IMR-90 (cell line): ENCODE data around the gene RBM41. TPM values are rescaled to one million over a fixed set of nuclear protein-coding genes. Genes with fewer than 3 reads are reported as not detected.

ENCODE experiments used
- ATAC-seq: fragments of 200-7000 bp; cut with Tn5 transposase; 2 replicates; pipeline ENCODE4 v1.9.1; 2020; ENCODE audit warnings: low read depth, mild to moderate bottlenecking, moderate library complexity
- Bru-seq: library from RNA; stranded (reverse); fragments of 400-500 nt; gene quantifications from one replicate; lab custom pipeline; 2021; lab: Mats Ljungman, UMichigan
- BruChase-seq, 2 experiments: library from RNA; stranded (reverse); fragments of 400-500 nt; gene quantifications; one replicate each; lab custom pipeline; 2021; lab: Mats Ljungman, UMichigan
- BruUV-seq: library from RNA; stranded (reverse); fragments of 400-500 nt; replicated peaks from 2 replicates; lab custom pipeline; 2021; lab: Mats Ljungman, UMichigan
- CTCF ChIA-PET: fragments of 300-600 bp; formaldehyde crosslinking; extraction: SDS; loops from one replicate; lab custom pipeline; 2021; ENCODE audit warnings: antibody characterized with exemption; lab: Yijun Ruan, JAX
- POLR2A ChIA-PET: fragments of 300-600 bp; sonication (Branson Sonifier 250); formaldehyde crosslinking; loops from one replicate; lab custom pipeline; 2022; ENCODE audit warnings: antibody characterized with exemption; ENCODE audit not compliant: unreplicated experiment; lab: Charles Lee
- DNase-seq: peaks from one replicate; pipeline ENCODE4 v3.0.0; 2013
- H2AFZ ChIP-seq: replicated peaks from 2 replicates; pipeline ENCODE3; 2013; ENCODE audit warnings: low read length, mild to moderate bottlenecking; ENCODE audit not compliant: poor library complexity
- H2AK5ac ChIP-seq: 2 replicates; pipeline ENCODE4 v1.6.1; 2013; ENCODE audit warnings: low read depth, low read length, inconsistent platforms
- H2AK9ac ChIP-seq: replicated peaks from 2 replicates; pipeline ENCODE3; 2013; ENCODE audit warnings: mild to moderate bottlenecking, low read depth, low read length, moderate library complexity; ENCODE audit not compliant: poor library complexity
- H2BK120ac ChIP-seq: 2 replicates; pipeline ENCODE4 v1.6.1; 2013; ENCODE audit warnings: low read depth, low read length, inconsistent platforms
- H2BK15ac ChIP-seq: 3 replicates; pipeline ENCODE4 v1.6.1; 2013; ENCODE audit warnings: low read depth, low read length, inconsistent platforms
- H2BK20ac ChIP-seq: 2 replicates; pipeline ENCODE4 v1.6.1; 2013; ENCODE audit warnings: low read depth, mild to moderate bottlenecking, inconsistent platforms, low read length, moderate library complexity
- H2BK5ac ChIP-seq: 2 replicates; pipeline ENCODE4 v1.6.1; 2013; ENCODE audit warnings: mild to moderate bottlenecking, low read depth, low read length, inconsistent platforms; ENCODE audit not compliant: poor library complexity, severe bottlenecking
- H3K14ac ChIP-seq: replicated peaks from 2 replicates; pipeline ENCODE4 v1.6.1; 2013; ENCODE audit warnings: low read depth, low read length, inconsistent platforms
- H3K18ac ChIP-seq: 2 replicates; pipeline ENCODE4 v1.6.1; 2013; ENCODE audit warnings: low read depth, low read length, control low read depth
- H3K23ac ChIP-seq: 2 replicates; pipeline ENCODE4 v1.6.1; 2013; ENCODE audit warnings: low read depth, low read length, inconsistent platforms
- H3K27ac ChIP-seq: 2 replicates; pipeline ENCODE4 v1.5.1; 2013; ENCODE audit warnings: mild to moderate bottlenecking, control low read depth, low read length; ENCODE audit not compliant: insufficient read depth
- H3K27me3 ChIP-seq: 2 replicates; pipeline ENCODE4 v1.6.1; 2013; ENCODE audit warnings: low read length; ENCODE audit not compliant: control insufficient read depth, insufficient read depth
- H3K36me3 ChIP-seq: 2 replicates; pipeline ENCODE4 v1.6.1; 2013; ENCODE audit warnings: low read length, mixed read lengths; ENCODE audit not compliant: control insufficient read depth, insufficient read depth
- H3K4ac ChIP-seq: 2 replicates; pipeline ENCODE4 v1.6.1; 2013; ENCODE audit warnings: low read depth, low read length, inconsistent platforms
- H3K4me1 ChIP-seq: 2 replicates; pipeline ENCODE4 v1.6.1; 2013; ENCODE audit warnings: low read length, mixed read lengths; ENCODE audit not compliant: control insufficient read depth, insufficient read depth
- H3K4me2 ChIP-seq: 2 replicates; pipeline ENCODE4 v1.6.1; 2013; ENCODE audit warnings: low read depth, mild to moderate bottlenecking, control low read depth, low read length, moderate library complexity
- H3K4me3 ChIP-seq: 2 replicates; pipeline ENCODE4 v1.5.1; 2013; ENCODE audit warnings: low read depth, mild to moderate bottlenecking, control low read depth, low read length, moderate library complexity; ENCODE audit not compliant: insufficient read depth
- H3K56ac ChIP-seq: 2 replicates; pipeline ENCODE4 v1.6.1; 2013; ENCODE audit warnings: low read length, inconsistent platforms; ENCODE audit not compliant: insufficient read depth; ENCODE audit errors: extremely low read depth
- H3K79me1 ChIP-seq, 2 experiments: 2 replicates each; pipeline ENCODE4 v1.6.1; 2013; ENCODE audit warnings: low read length in 2 of 2, inconsistent platforms in 1 of 2, low read depth in 1 of 2
- H3K9ac ChIP-seq: 2 replicates; pipeline ENCODE4 v1.6.1; 2013; ENCODE audit warnings: low read depth, low read length, control low read depth
- H3K9me1 ChIP-seq: 2 replicates; pipeline ENCODE4 v1.6.1; 2013; ENCODE audit warnings: low read length, inconsistent platforms; ENCODE audit not compliant: insufficient read depth
- H3K9me3 ChIP-seq: 2 replicates; pipeline ENCODE4 v1.6.1; 2013; ENCODE audit warnings: low read length; ENCODE audit not compliant: control insufficient read depth, insufficient read depth
- H4K20me1 ChIP-seq: 2 replicates; pipeline ENCODE4 v1.6.1; 2013; ENCODE audit warnings: low read length, inconsistent platforms; ENCODE audit not compliant: insufficient read depth
- H4K5ac ChIP-seq: 2 replicates; pipeline ENCODE4 v1.6.1; 2013; ENCODE audit warnings: mild to moderate bottlenecking, low read depth, low read length, control low read depth
- H4K8ac ChIP-seq, 2 experiments: 2 replicates each; pipeline ENCODE4 v1.6.1; 2013; ENCODE audit warnings: low read depth in 2 of 2, low read length in 2 of 2, control low read depth in 1 of 2, inconsistent platforms in 1 of 2
- H4K91ac ChIP-seq: 2 replicates; pipeline ENCODE4 v1.6.1; 2013; ENCODE audit warnings: low read depth, low read length, inconsistent platforms; ENCODE audit not compliant: insufficient read depth
- BHLHE40 ChIP-seq: fragments of 150-350 bp; IDR thresholded peaks from 2 replicates; pipeline ENCODE4 v1.6.1; 2016; ENCODE audit warnings: mild to moderate bottlenecking, low read depth, low read length
- CEBPB ChIP-seq: IDR thresholded peaks from 2 replicates; pipeline ENCODE4 v1.6.1; 2012; ENCODE audit warnings: low read depth, low read length, improper control_type of control experiment
- CHD1 ChIP-seq: IDR thresholded peaks from 2 replicates; pipeline ENCODE4 v1.6.1; 2012; ENCODE audit warnings: low read depth, low read length, improper control_type of control experiment
- CTCF ChIP-seq: conservative IDR thresholded peaks from 2 replicates; pipeline ENCODE4 v1.5.1; 2012; ENCODE audit warnings: mild to moderate bottlenecking, low read depth, low read length, improper control_type of control experiment
- FOS ChIP-seq: fragments of 150-350 bp; IDR thresholded peaks from 2 replicates; pipeline ENCODE4 v1.6.1; 2016; ENCODE audit warnings: low read depth, low read length
- MAFK ChIP-seq: IDR thresholded peaks from 2 replicates; pipeline ENCODE4 v1.6.1; 2012; ENCODE audit warnings: low read depth, low read length, improper control_type of control experiment
- MXI1 ChIP-seq: IDR thresholded peaks from 2 replicates; pipeline ENCODE4 v1.6.1; 2012; ENCODE audit warnings: low read depth, mild to moderate bottlenecking, low read length, moderate library complexity, borderline replicate concordance
- NFE2L2 ChIP-seq: fragments of 150-350 bp; IDR thresholded peaks from 2 replicates; pipeline ENCODE4 v1.6.1; 2016; ENCODE audit warnings: low read depth, mild to moderate bottlenecking, low read length
- POLR2A ChIP-seq: IDR thresholded peaks from 2 replicates; pipeline ENCODE4 v1.6.1; 2012; ENCODE audit warnings: mild to moderate bottlenecking, low read depth, low read length
- RAD21 ChIP-seq: IDR thresholded peaks from 2 replicates; pipeline ENCODE4 v1.6.1; 2012; ENCODE audit warnings: low read length, improper control_type of control experiment
- RCOR1 ChIP-seq: IDR thresholded peaks from 2 replicates; pipeline ENCODE4 v1.6.1; 2012; ENCODE audit warnings: mild to moderate bottlenecking, low read length, improper control_type of control experiment; ENCODE audit not compliant: insufficient replicate concordance
- RFX5 ChIP-seq: IDR thresholded peaks from 2 replicates; pipeline ENCODE4 v1.8.0; 2012; ENCODE audit warnings: low read depth, mild to moderate bottlenecking, low read length, moderate library complexity
- SMC3 ChIP-seq: fragments of 150-350 bp; IDR thresholded peaks from 2 replicates; pipeline ENCODE4 v1.6.1; 2016; ENCODE audit warnings: low read depth, mild to moderate bottlenecking, antibody characterized with exemption, low read length, moderate library complexity
- USF2 ChIP-seq: fragments of 150-350 bp; IDR thresholded peaks from 2 replicates; pipeline ENCODE4 v1.6.1; 2017; ENCODE audit warnings: mild to moderate bottlenecking, antibody characterized with exemption, low read length, low read depth
- WGBS, 2 experiments: methylation state at CpG; one replicate each; pipeline versions ENCODE4 v1.1.5 to v1.1.7; 2013; ENCODE audit warnings: missing lambda C conversion rate in 2 of 2; ENCODE audit not compliant: insufficient read length in 1 of 2; ENCODE audit errors: extremely low coverage in 2 of 2; 5-methylcytosine and 5-hydroxymethylcytosine counted together
- dilution Hi-C: fragments of 300-500 bp; cut with HindIII; formaldehyde crosslinking; loops from one replicate; pipeline ENCODE4 v1.14.3; 2018; ENCODE audit warnings: low sequenced_read_pairs; ENCODE audit not compliant: unreplicated experiment
- in situ Hi-C: fragments of 300-500 bp; cut with MboI; formaldehyde crosslinking; loops from 3 replicates; pipeline ENCODE4 v1.14.3; 2019; ENCODE audit warnings: low sequenced_read_pairs, inconsistent platforms, mixed read lengths
- intact Hi-C: fragments of 100-400 bp; cut with micrococcal nuclease; formaldehyde crosslinking; loops from 2 replicates; pipeline ENCODE4 v1.10.0; 2022
- long read RNA-seq: library from polyadenylated mRNA; unstranded; transcript quantifications from one replicate; pipeline ENCODE4 v2.0.0, GENCODE V29; 2021; ENCODE audit not compliant: unreplicated experiment
- polyA plus RNA-seq, 3 experiments: library from polyadenylated mRNA; depleted of rRNA; stranded (reverse); fragments of >200 nt; gene quantifications; 2 replicates each; pipeline ENCODE4 v1.2.3, GENCODE V29; 2012; ENCODE audit warnings: low replicate concordance in 1 of 3
- total RNA-seq: library from RNA; depleted of rRNA; stranded (reverse); fragments of >200 nt; gene quantifications from 2 replicates; pipeline ENCODE4 v1.2.3, GENCODE V29; 2012; rRNA removed

Gene RBM41
- total RNA-seq (8.6 and 11.9 TPM in 2 replicates), polyA plus RNA-seq (2012; rRNA removed) (2.8 and 3.9 TPM in 2 replicates), Bru-seq, nascent RNA (percentile 72 among the genes with signal in this experiment), BruChase-seq, experiment 1, labeled RNA remaining after a 6-hour chase (percentile 73 among the genes with signal in this experiment), BruChase-seq, experiment 2, labeled RNA remaining after a 2-hour chase (percentile 81 among the genes with signal in this experiment)
- polyA plus RNA-seq (2012; cell fraction: cytosol; rRNA removed) = 0.55 and 0.96 TPM in 2 replicates
- 0.33 and 4.0 TPM in 2 replicates for polyA plus RNA-seq (2012; cell fraction: nucleus; rRNA removed; ENCODE audit: low replicate concordance)
- long read RNA-seq, transcript RBM41-201 (7 exons, 1,662 nt) = major isoform, 5 of 12 reads
- long read RNA-seq, partial matches to known transcripts = 1 of 12 reads
- long read RNA-seq, other reads (novel, unspliced or antisense) = 4 of 12 reads

GRCh38 chrX:107118322-107119147 lies at the start of gene RBM41:
Gene RBM41 (minus strand): TSS chrX:107118822. CDS start chrX:107118773, 49 bp downstream.
- Histone ChIP-seq H3K27ac (peak within 1 kb of the TSS; percentile 87), H2BK15ac (no peak within 1 kb of the TSS), H3K4me1 (no peaks in the 10 kb centered on the region; the same call in 1 of the 2 replicates), H4K8ac (peak within 1 kb of the TSS; percentile 86 to 99), H3K9me3 (no peaks in the 10 kb centered on the region), H3K4me2 (peak within 1 kb of the TSS; percentile 98), H3K36me3 (peaks cover 3% of the 10 kb centered on the region), H3K27me3 (peaks cover 3% of the 10 kb centered on the region), H2AFZ (peak within 1 kb of the TSS; percentile 95), H3K23ac (no peak within 1 kb of the TSS), H2BK5ac (peak within 1 kb of the TSS; percentile 87), H2BK20ac (no peak within 1 kb of the TSS), H2BK120ac (peak within 1 kb of the TSS; percentile 64; the same call in 1 of the 2 replicates), H4K91ac (peak within 1 kb of the TSS; percentile 78; the same call in 1 of the 2 replicates), H2AK5ac (no peak within 1 kb of the TSS), H3K18ac (peak within 1 kb of the TSS; percentile 77), H4K20me1 (no peaks in the 10 kb centered on the region; the same call in 1 of the 2 replicates), H3K4ac (peak within 1 kb of the TSS; percentile 84), H3K9me1 (peaks cover 3% of the 10 kb centered on the region), H2AK9ac (peak within 1 kb of the TSS; percentile 86), H3K56ac (peak within 1 kb of the TSS; percentile 87; the same call in 1 of the 2 replicates), H3K14ac (peak within 1 kb of the TSS; percentile 94), H4K5ac (peak within 1 kb of the TSS; percentile 95), H3K79me1 (peaks cover 0 to 8% of the 10 kb centered on the region in 2 experiments; a peak in 3 of 4 replicates), H3K4me3 (peak within 1 kb of the TSS; percentile 68), H3K9ac (peak within 1 kb of the TSS; percentile 97)
- 19% methylated on average over 14 of the region's 37 CpGs; no CpG with 5 or more reads in 1 of the 2 experiments for WGBS, 2 experiments
- ChIA-PET CTCF (no interaction called here), POLR2A (no interaction called here)
- ATAC-seq = peak; percentile 99
- dilution Hi-C loops = no loop called here
- in situ Hi-C loops = no loop called here
- intact Hi-C loops = loop anchor here (10.0 kb wide), 1 partner anchor 224 kb away; no protein-coding TSS in a partner anchor
- BruUV-seq = no TSS peak
- peak; percentile 67 for DNase-seq
- TF ChIP-seq MAFK (no peak), CEBPB (no peak), MXI1 (no peak), BHLHE40 (no peak), SMC3 (no peak), CHD1 (no peak), RFX5 (no peak), NFE2L2 (no peak), FOS (no peak), RAD21 (no peak), CTCF (no peak), POLR2A (no peak), USF2 (no peak), RCOR1 (no peak)
